HUDEP-2 (cell line): ENCODE data around the gene NUCB1.

Experiments
- DNase-seq, 76 experiments: peaks; one replicate each; lab custom pipeline; 2025; ENCODE audit not compliant: unreplicated experiment in 76 of 76; lab: John Stamatoyannopoulos, UW

NUCB1 gene

DNA sequence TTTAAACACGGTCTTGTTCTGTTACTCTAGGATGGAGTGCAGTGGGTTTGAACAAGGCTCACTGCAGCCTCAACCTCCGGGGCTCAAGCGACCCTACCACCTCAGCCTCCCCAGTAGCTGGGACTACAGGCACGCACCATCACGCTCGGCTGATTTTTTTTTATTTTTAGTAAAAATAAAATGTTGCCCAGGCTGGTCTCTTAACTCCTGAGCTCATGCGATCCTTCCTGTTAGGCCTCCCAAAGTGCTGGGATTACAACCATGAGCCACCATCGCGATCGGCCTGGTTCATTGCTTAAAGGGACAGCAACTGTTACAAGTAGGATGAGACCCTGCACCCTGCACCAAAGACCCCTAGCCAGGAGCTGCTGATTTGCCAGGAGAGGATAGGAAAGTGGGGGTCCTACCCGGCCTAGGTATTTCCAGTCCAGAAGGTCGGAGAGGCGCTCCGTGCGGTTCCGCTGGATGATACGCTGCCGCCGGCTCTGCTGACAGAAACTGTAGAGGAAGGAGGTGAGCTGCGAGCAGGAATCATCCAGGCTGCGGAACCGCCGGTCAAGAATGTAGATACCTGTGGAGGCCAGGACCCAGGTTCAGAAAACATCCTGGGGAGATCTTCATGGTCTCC, 70.1 kb downstream of the NUCB1 start:
- no peak for DNase-seq

DNA sequence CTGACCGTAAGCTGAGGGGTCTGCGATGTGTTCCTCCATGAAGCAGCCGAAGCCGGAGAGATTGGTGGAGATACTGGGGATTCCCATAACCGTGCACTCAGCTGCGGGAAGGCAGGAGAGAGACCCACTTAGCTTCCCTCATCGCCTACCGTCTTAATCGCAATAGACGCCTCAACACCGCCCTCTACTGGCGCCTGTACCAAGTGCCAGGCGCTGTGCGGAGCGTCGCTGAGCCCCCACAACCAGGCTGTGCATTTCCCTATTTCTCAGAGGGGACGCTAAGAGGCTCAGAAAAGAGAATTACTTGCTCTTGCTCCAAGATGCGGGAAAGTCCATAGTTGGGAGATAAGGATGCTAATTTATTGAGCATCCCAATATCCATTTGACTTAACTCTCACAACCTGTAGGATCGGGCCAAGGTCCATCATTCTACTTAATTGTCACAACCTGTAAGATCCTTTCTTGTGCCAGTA, 70.8 kb downstream of the NUCB1 start:
- DNase-seq: peak in 66 of 76 experiments; percentile 30 to 93 (median 74)
